IMR-90 (cell line): ENCODE measurements around the gene LRRC14B.
"Not testable (repeated sequence)": the region's sequence is repeated elsewhere in the genome, so short reads cannot be mapped to it uniquely, and the experiment has no call there.

Experiments
- POLR2A ChIP-seq: IDR thresholded peaks from 2 replicates; pipeline ENCODE4 v1.6.1; 2012; ENCODE audit warnings: mild to moderate bottlenecking, low read depth, low read length
- SMC3 ChIP-seq: fragments of 150-350 bp; IDR thresholded peaks from 2 replicates; pipeline ENCODE4 v1.6.1; 2016; ENCODE audit warnings: low read depth, mild to moderate bottlenecking, antibody characterized with exemption, low read length, moderate library complexity
- TF ChIP-seq, protein P1 (sequence below): conservative IDR thresholded peaks from 2 replicates; pipeline ENCODE4 v1.5.1; 2012; ENCODE audit warnings: mild to moderate bottlenecking, low read depth, low read length, improper control_type of control experiment

DNA sequence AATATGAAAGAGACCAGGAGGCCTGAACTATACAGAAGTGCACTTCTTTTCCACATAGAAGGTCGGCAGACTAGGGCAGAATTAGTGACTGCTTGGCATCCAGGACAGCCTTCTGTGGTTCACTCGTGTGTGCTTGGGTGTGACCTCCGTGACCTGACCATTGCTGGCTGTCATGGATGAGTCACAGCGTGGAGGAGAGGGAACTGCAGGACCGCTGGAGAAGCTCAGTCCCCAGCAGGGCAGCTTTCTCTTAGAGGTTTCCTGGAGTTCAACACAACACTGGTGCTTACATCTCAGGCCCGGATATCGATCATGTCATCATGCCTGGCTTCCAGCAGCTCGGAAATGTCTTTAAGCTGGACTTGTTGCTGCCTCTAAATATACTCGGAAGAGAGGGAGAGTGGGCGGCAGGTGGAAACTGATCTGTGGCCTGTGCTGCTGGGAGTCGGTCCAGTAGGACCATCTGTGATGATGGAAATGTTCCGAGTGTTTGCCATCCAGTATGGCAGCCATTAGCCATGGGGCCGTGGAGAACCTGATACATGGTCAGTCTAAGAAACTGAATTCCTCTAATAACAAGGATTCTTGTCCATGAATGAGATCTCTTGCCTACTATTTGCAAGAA, 49.9 kb downstream of the LRRC14B start:
- TF ChIP-seq, protein P1, sequence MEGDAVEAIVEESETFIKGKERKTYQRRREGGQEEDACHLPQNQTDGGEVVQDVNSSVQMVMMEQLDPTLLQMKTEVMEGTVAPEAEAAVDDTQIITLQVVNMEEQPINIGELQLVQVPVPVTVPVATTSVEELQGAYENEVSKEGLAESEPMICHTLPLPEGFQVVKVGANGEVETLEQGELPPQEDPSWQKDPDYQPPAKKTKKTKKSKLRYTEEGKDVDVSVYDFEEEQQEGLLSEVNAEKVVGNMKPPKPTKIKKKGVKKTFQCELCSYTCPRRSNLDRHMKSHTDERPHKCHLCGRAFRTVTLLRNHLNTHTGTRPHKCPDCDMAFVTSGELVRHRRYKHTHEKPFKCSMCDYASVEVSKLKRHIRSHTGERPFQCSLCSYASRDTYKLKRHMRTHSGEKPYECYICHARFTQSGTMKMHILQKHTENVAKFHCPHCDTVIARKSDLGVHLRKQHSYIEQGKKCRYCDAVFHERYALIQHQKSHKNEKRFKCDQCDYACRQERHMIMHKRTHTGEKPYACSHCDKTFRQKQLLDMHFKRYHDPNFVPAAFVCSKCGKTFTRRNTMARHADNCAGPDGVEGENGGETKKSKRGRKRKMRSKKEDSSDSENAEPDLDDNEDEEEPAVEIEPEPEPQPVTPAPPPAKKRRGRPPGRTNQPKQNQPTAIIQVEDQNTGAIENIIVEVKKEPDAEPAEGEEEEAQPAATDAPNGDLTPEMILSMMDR, result not testable (repeated sequence)
- not testable (repeated sequence) for TF ChIP-seq SMC3, POLR2A
